Measurements from ENCODE around the gene FRRS1L. TPM values are rescaled to one million over a fixed set of nuclear protein-coding genes. Genes with fewer than 3 reads are reported as not detected.

FRRS1L gene
- total and polyA plus RNA-seq, 8 donors, result 0.47 to 7.2 (median 3.1) TPM; not detected in 1

GRCh38 chr9:109176386-109176785 lies 9.3 kb upstream of the FRRS1L start:
- intact Hi-C loops (cut with DNase I), result no loop called here
- H3K4me1 ChIP-seq, result no peaks in the 10 kb centered on the region

GRCh38 chr9:109172935-109173334 lies 5.9 kb upstream of the FRRS1L start:
- intact Hi-C loops (cut with DNase I), result no loop called here
- no peak overlapping the region for H3K27ac ChIP-seq
- ATAC-seq, result no peak
- no peaks in the 10 kb centered on the region for H3K4me1 ChIP-seq
- DNase-seq, result no peak
- TF ChIP-seq CTCF (IDR thresholded peaks at IDR 0.05), result no peak
- H3K27me3 ChIP-seq, result peaks cover 4 to 33% of the 10 kb centered on the region in 2 donors
- no peaks in the 10 kb centered on the region for H3K36me3 ChIP-seq
- no peaks in the 10 kb centered on the region for H3K9me3 ChIP-seq
- no peak overlapping the region for H3K4me3 ChIP-seq

More at GRCh38 chr9:109176386-109176785, 9.3 kb upstream of the FRRS1L start:
- Histone ChIP-seq H3K4me3 (no peak overlapping the region), H3K27ac (no peak overlapping the region), H3K36me3 (no peaks in the 10 kb centered on the region), H3K9me3 (no peaks in the 10 kb centered on the region), H3K27me3 (peaks cover 0 to 7% of the 10 kb centered on the region in 2 donors)
- DNase-seq (no peak), ATAC-seq (no peak)
- TF ChIP-seq CTCF (IDR thresholded peaks at IDR 0.05), result no peak

- no peaks in the 10 kb centered on the region for H3K36me3 ChIP-seq
- H3K4me3 ChIP-seq, result no peak overlapping the region
- intact Hi-C loops (cut with DNase I), result no loop called here
- no peak overlapping the region for H3K27ac ChIP-seq
- ATAC-seq (no peak), DNase-seq (no peak)
- TF ChIP-seq CTCF (IDR thresholded peaks at IDR 0.05), result no peak
- no peaks in the 10 kb centered on the region for H3K4me1 ChIP-seq
- peaks cover 12 to 43% of the 10 kb centered on the region in 2 donors for H3K27me3 ChIP-seq
- no peaks in the 10 kb centered on the region for H3K9me3 ChIP-seq
These were observed 4.9 kb upstream of the FRRS1L start for GRCh38 chr9:109171926-109172325.

- no peak for TF ChIP-seq CTCF (IDR thresholded peaks at IDR 0.05)
- Histone ChIP-seq H3K9me3 (no peaks in the 10 kb centered on the region), H3K36me3 (no peaks in the 10 kb centered on the region), H3K4me3 (no peak overlapping the region), H3K27me3 (peaks cover 16 to 79% of the 10 kb centered on the region in 2 donors), H3K4me1 (no peaks in the 10 kb centered on the region), H3K27ac (no peak overlapping the region)
- intact Hi-C loops (cut with DNase I), result no loop called here
- ATAC-seq (no peak), DNase-seq (no peak)
These were observed 1.1 kb upstream of the FRRS1L start for GRCh38 chr9:109168170-109168569.

- intact Hi-C loops (cut with DNase I), result no loop called here
These were observed 667 bp upstream of the FRRS1L start for GRCh38 chr9:109167716-109168115.

More at GRCh38 chr9:109167716-109168115, 667 bp upstream of the FRRS1L start:
- Histone ChIP-seq H3K27me3 (peaks cover 16 to 83% of the 10 kb centered on the region in 2 donors), H3K4me1 (no peaks in the 10 kb centered on the region), H3K9me3 (no peaks in the 10 kb centered on the region), H3K4me3 (no peak overlapping the region), H3K36me3 (no peaks in the 10 kb centered on the region), H3K27ac (no peak overlapping the region)
- ATAC-seq (no peak), DNase-seq (no peak)
- TF ChIP-seq CTCF (IDR thresholded peaks at IDR 0.05), result no peak
